Activated CD8-positive, alpha-beta T cell treated with anti-CD3 and anti-CD28 coated beads, Interleukin-2, amount 10 ng/mL, durations not matched to agents 7 days and 5 days (primary cell): ENCODE results near the gene TECPR2. TPM values are rescaled to one million over a fixed set of nuclear protein-coding genes. Genes with fewer than 3 reads are reported as not detected.
A peak's percentile ranks its signal among the peaks of the same experiment; 100 is the strongest.

Experiments
- ATAC-seq: fragments of 150-1000 bp; cut with Tn5 transposase; one replicate; pipeline ENCODE4 v1.10.0; 2021; ENCODE audit warnings: moderate library complexity
- CTCF ChIA-PET: fragments of 350-600 bp; sonication (Branson Sonifier 250); formaldehyde crosslinking; loops from one replicate; lab custom pipeline; 2021; ENCODE audit warnings: antibody characterized with exemption; lab: Charles Lee
- POLR2A ChIA-PET: fragments of 350-600 bp; sonication (Branson Sonifier 250); formaldehyde crosslinking; loops from one replicate; lab custom pipeline; 2021; ENCODE audit warnings: antibody characterized with exemption; lab: Charles Lee
- DNase-seq: peaks from one replicate; pipeline ENCODE4 v3.0.0-alpha.2; 2020
- H3K27ac Mint-ChIP-seq: one replicate; pipeline ENCODE4 v1.8.0; 2021; ENCODE audit warnings: mild to moderate bottlenecking, mixed read lengths
- H3K27me3 Mint-ChIP-seq: one replicate; pipeline ENCODE4 v1.8.0; 2021; ENCODE audit warnings: low read depth, mixed read lengths
- H3K36me3 Mint-ChIP-seq: one replicate; pipeline ENCODE4 v1.8.0; 2021; ENCODE audit warnings: low read depth, mixed read lengths
- H3K4me1 Mint-ChIP-seq: one replicate; pipeline ENCODE4 v1.8.0; 2021; ENCODE audit warnings: low read depth, mixed read lengths
- H3K4me3 Mint-ChIP-seq: one replicate; pipeline ENCODE4 v1.8.0; 2021; ENCODE audit warnings: mild to moderate bottlenecking, mixed read lengths
- H3K9me3 Mint-ChIP-seq: one replicate; pipeline ENCODE4 v1.8.0; 2022; ENCODE audit warnings: mixed read lengths; ENCODE audit not compliant: insufficient read depth
- total RNA-seq, 2 experiments: library from RNA; stranded (reverse); gene quantifications; one replicate each; pipeline ENCODE4 v1.2.3, GENCODE V29; 2021

The TECPR2 gene
- total RNA-seq, 2 experiments from 2014 or later = 8.0 to 9.4 TPM

DNA sequence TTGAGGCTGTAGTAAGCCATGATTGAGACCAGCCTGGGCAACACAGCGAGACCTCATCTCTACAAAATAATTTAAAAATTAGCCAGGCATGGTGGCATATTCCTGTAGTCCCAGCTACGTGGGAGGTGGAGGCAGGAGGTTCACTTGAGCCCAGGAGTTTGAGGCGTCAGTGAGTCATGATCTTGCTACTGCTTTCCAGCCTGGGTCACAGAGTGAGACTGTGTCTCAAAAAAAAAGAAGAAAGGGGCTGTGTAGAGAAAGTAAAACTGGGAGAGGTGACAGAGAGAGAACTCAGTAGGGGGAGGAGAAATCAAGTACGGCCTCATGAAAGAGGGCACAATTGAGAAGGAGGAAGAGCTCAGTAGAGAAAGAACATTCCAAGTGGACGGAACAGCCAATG is 12.4 kb downstream of the TECPR2 start:
- ChIA-PET POLR2A (interaction anchor here (0.5 to 0.6 kb wide), 2 partner anchors 50 to 107 kb away, joined by 3 read pairs; no protein-coding TSS in a partner anchor), CTCF (interaction anchor here (0.6 to 1.6 kb wide), 3 partner anchors 150 to 484 kb away, joined by 3 read pairs; no protein-coding TSS in a partner anchor)
- no peak overlapping the region for H3K4me3 Mint-ChIP-seq
- no peaks in the 10 kb centered on the region for H3K9me3 Mint-ChIP-seq
- DNase-seq = no peak
- peaks cover 15% of the 10 kb centered on the region for H3K4me1 Mint-ChIP-seq
- H3K27ac Mint-ChIP-seq = no peak overlapping the region
- ATAC-seq = no peak
- H3K36me3 Mint-ChIP-seq = peaks cover 2% of the 10 kb centered on the region
- no peaks in the 10 kb centered on the region for H3K27me3 Mint-ChIP-seq

- Mint-ChIP-seq H3K27me3 (no peaks in the 10 kb centered on the region), H3K36me3 (peaks cover 6% of the 10 kb centered on the region), H3K27ac (no peak overlapping the region), H3K4me3 (no peak overlapping the region), H3K9me3 (no peaks in the 10 kb centered on the region), H3K4me1 (peaks cover 15% of the 10 kb centered on the region)
- no peak for ATAC-seq
- CTCF ChIA-PET = interaction anchor here (1.3 to 2.0 kb wide), 2 partner anchors 13 to 17 kb away, joined by 4 to 5 read pairs; no protein-coding TSS in a partner anchor
- POLR2A ChIA-PET = no interaction called here
- DNase-seq = no peak
These were observed 15.0 kb downstream of the TECPR2 start for GRCh38 chr14:102377696-102378095.

DNA sequence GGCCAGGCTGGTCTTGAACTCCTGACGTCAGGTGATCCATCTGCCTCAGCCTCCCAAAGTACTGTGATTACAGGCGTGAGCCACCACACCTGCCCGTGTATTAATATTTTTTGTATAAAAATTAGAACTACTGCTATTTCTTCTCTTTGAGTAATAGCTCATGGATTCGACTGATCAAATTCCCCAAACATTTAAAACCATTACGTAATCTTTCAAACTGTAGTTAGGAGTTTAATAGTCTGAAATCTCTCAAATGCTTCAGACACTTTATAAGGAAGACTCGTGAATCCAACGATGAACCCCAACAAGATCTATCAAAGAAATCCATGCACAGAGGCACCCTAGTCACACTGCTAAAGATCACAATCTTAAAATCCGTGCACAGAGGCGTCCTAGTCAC is 16.1 kb downstream of the TECPR2 start:
- Mint-ChIP-seq H3K27me3 (no peaks in the 10 kb centered on the region), H3K27ac (no peak overlapping the region), H3K4me3 (no peak overlapping the region), H3K36me3 (peaks cover 6% of the 10 kb centered on the region), H3K9me3 (no peaks in the 10 kb centered on the region), H3K4me1 (peaks cover 15% of the 10 kb centered on the region)
- DNase-seq (no peak), ATAC-seq (no peak)
- CTCF ChIA-PET = interaction anchor here (2.0 kb wide), 1 partner anchor 16 kb away, joined by 5 read pairs; no protein-coding TSS in a partner anchor
- POLR2A ChIA-PET = no interaction called here

- Mint-ChIP-seq H3K27me3 (no peaks in the 10 kb centered on the region), H3K9me3 (no peaks in the 10 kb centered on the region)
- CTCF ChIA-PET = no interaction called here
These were observed 24.3 kb downstream of the TECPR2 start for GRCh38 chr14:102387086-102387485.

GRCh38 chr14:102389246-102389645 is 26.5 kb downstream of the TECPR2 start:
- Mint-ChIP-seq H3K9me3 (no peaks in the 10 kb centered on the region), H3K27ac (no peak overlapping the region), H3K27me3 (no peaks in the 10 kb centered on the region), H3K4me3 (no peak overlapping the region), H3K36me3 (peaks cover 2% of the 10 kb centered on the region), H3K4me1 (peaks cover 2% of the 10 kb centered on the region)
- no peak for ATAC-seq
- DNase-seq = no peak
- POLR2A ChIA-PET = no interaction called here
- CTCF ChIA-PET = interaction anchor here (1.1 kb wide), 1 partner anchor 8 kb away, joined by 3 read pairs; no protein-coding TSS in a partner anchor

More at GRCh38 chr14:102387086-102387485, 24.3 kb downstream of the TECPR2 start:
- ATAC-seq = no peak
- DNase-seq = no peak
- H3K4me1 Mint-ChIP-seq = no peaks in the 10 kb centered on the region
- POLR2A ChIA-PET = interaction anchor here (0.6 kb wide), 1 partner anchor 720 kb away, joined by 3 read pairs; no protein-coding TSS in a partner anchor
- no peak overlapping the region for H3K4me3 Mint-ChIP-seq
- peaks cover 2% of the 10 kb centered on the region for H3K36me3 Mint-ChIP-seq
- no peak overlapping the region for H3K27ac Mint-ChIP-seq

DNA sequence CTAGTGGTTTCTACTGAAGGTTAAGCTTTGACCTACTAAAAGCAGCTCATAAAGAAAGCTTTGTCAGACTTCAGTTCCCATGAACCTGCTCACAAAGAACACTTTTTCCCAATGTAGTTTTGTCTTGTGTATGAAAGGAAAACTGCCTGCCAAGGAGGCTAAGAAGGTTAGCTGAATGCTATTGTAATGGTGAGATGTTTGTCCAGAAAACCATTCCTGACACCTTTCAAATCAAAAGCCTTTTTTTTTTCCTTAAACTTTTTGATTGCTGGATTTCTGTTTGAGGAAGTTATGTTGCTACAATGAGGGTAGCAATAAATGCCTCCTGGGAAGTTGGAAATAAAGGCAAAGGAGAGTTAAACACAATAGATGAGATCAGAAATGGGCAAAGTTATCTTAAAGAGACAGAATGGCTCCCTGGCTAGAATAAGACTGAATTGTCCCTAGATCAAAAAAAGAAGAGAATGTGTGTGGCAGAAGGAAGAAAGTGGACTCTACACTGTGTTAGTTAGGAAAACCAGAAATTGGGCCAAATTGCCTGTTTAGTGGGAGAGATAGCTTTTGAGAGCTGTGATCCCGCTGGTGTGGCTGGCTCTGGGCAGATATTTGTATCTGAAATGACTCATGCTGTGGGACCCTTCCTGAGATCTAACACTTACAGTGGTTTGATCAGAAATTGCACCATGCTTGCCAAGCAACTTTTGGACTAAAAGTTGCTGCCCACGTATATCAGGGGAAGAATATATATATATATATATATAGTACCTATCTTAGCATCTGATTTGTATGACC is 27.5 kb downstream of the TECPR2 start:
- no peak for DNase-seq
- H3K4me1 Mint-ChIP-seq = peaks cover 9% of the 10 kb centered on the region
- peaks cover 2% of the 10 kb centered on the region for H3K36me3 Mint-ChIP-seq
- CTCF ChIA-PET = interaction anchor here (1.1 to 1.4 kb wide), 2 partner anchors 9 to 13 kb away, joined by 3 to 4 read pairs; no protein-coding TSS in a partner anchor
- ATAC-seq = no peak
- no peaks in the 10 kb centered on the region for H3K27me3 Mint-ChIP-seq
- no peak overlapping the region for H3K27ac Mint-ChIP-seq
- no peak overlapping the region for H3K4me3 Mint-ChIP-seq
- H3K9me3 Mint-ChIP-seq = no peaks in the 10 kb centered on the region
- POLR2A ChIA-PET = interaction anchor here (0.6 to 0.7 kb wide), 2 partner anchors 61 to 218 kb away, joined by 5 to 6 read pairs; no protein-coding TSS in a partner anchor

DNA sequence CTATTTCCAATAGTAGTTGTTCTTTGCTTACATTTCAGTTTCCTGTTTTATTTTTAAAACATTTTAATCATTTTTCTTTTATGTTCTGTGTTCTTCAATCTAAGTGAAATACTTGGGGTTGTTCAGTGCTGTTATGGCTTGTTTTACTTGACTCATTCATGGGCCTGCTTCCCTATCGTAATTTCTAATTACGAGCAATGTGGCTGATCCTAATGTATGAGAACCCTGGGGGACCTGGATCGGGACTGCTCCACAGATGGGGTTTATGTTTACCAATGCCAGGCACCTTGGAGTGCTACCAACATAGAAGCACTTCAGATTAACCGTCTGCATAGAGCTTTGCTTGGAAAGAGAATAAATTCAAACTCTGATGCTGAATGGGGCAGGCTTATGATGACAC is 29.8 kb downstream of the TECPR2 start:
- ATAC-seq (no peak), DNase-seq (no peak)
- peaks cover 17% of the 10 kb centered on the region for H3K36me3 Mint-ChIP-seq
- no peaks in the 10 kb centered on the region for H3K27me3 Mint-ChIP-seq
- no peak overlapping the region for H3K4me3 Mint-ChIP-seq
- H3K4me1 Mint-ChIP-seq = peaks cover 9% of the 10 kb centered on the region
- H3K9me3 Mint-ChIP-seq = peaks cover 4% of the 10 kb centered on the region
- POLR2A ChIA-PET = no interaction called here
- no peak overlapping the region for H3K27ac Mint-ChIP-seq
- CTCF ChIA-PET = interaction anchor here (1.5 kb wide), 1 partner anchor 46 kb away, joined by 4 read pairs; no protein-coding TSS in a partner anchor

GRCh38 chr14:102394717-102395375 is 32.1 kb downstream of the TECPR2 start:
- CTCF ChIA-PET = interaction anchor here (0.6 to 1.7 kb wide), 5 partner anchors 17 to 172 kb away, joined by 3 to 8 read pairs (median 3); no protein-coding TSS in a partner anchor

DNA sequence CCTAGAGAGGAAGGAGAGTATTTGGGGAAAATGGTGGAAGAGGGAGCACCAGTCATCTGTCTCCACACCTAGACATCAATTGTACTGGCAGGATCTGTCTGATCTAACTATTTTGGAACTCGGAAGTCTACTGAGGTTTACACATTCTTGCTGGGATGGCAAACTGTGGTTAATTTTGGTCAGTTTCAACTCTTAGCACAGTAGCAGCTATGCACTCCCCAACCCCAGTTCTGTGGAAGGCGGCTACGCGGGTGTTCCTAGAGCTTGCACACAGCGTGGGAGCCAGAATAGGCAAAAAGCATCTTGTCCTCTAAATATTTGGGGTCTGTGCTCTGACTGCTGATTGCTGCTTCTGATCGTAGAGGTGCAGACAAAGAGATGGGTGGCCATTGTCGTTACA is 33.8 kb downstream of the TECPR2 start:
- Mint-ChIP-seq H3K27me3 (no peaks in the 10 kb centered on the region), H3K27ac (no peak overlapping the region), H3K36me3 (peaks cover 26% of the 10 kb centered on the region), H3K4me3 (no peak overlapping the region), H3K4me1 (peaks cover 9% of the 10 kb centered on the region), H3K9me3 (peaks cover 24% of the 10 kb centered on the region)
- CTCF ChIA-PET = no interaction called here
- ATAC-seq (no peak), DNase-seq (no peak)
- POLR2A ChIA-PET = no interaction called here

More at GRCh38 chr14:102394717-102395375, 32.1 kb downstream of the TECPR2 start:
- peaks cover 24% of the 10 kb centered on the region for H3K9me3 Mint-ChIP-seq
- DNase-seq = no peak
- POLR2A ChIA-PET = no interaction called here
- no peaks in the 10 kb centered on the region for H3K27me3 Mint-ChIP-seq
- ATAC-seq = peak; percentile 58
- H3K4me1 Mint-ChIP-seq = peaks cover 9% of the 10 kb centered on the region
- H3K27ac Mint-ChIP-seq = peak overlapping the region; percentile 58
- peaks cover 24% of the 10 kb centered on the region for H3K36me3 Mint-ChIP-seq
- H3K4me3 Mint-ChIP-seq = no peak overlapping the region

DNA sequence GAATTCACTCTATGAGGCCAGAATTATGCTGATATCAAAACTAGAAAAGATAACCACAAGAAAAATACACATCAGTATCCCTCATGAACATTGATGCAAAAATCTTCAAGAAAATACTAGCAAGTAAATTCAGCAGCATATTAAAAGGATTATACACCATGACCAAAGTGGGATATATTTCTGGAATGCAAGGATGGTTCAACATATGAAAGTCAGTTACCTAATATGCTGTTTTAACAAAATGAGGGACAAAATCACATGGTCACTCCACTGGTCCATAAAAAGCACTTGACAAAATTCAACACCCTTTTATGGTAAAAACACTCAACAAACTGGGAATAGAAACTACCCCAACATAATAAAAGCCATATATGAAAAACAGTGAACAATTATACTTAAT is 40.3 kb downstream of the TECPR2 start:
- Mint-ChIP-seq H3K27me3 (no peaks in the 10 kb centered on the region), H3K4me1 (no peaks in the 10 kb centered on the region), H3K27ac (no peak overlapping the region), H3K36me3 (peaks cover 29% of the 10 kb centered on the region), H3K9me3 (peaks cover 36% of the 10 kb centered on the region), H3K4me3 (no peak overlapping the region)
- ChIA-PET CTCF (no interaction called here), POLR2A (no interaction called here)
- ATAC-seq (no peak), DNase-seq (no peak)

GRCh38 chr14:102407258-102407657 is 44.5 kb downstream of the TECPR2 start:
- POLR2A ChIA-PET = no interaction called here
- H3K9me3 Mint-ChIP-seq = peaks cover 14% of the 10 kb centered on the region

More at GRCh38 chr14:102407258-102407657, 44.5 kb downstream of the TECPR2 start:
- peaks cover 26% of the 10 kb centered on the region for H3K36me3 Mint-ChIP-seq
- no peak for DNase-seq
- H3K27ac Mint-ChIP-seq = no peak overlapping the region
- H3K27me3 Mint-ChIP-seq = no peaks in the 10 kb centered on the region
- no peak overlapping the region for H3K4me3 Mint-ChIP-seq
- CTCF ChIA-PET = no interaction called here
- H3K4me1 Mint-ChIP-seq = peaks cover 9% of the 10 kb centered on the region
- no peak for ATAC-seq
